GM23248 (cell line): Measurements from ENCODE around the gene SBNO2.

Experiments used
- EZH2 ChIP-seq: fragments of 200-600 bp; sonication (generic); IDR thresholded peaks from 2 replicates; pipeline ENCODE4 v1.6.1; 2018; ENCODE audit warnings: antibody characterized with exemption, mild to moderate bottlenecking; ENCODE audit not compliant: insufficient read depth, poor library complexity, severe bottlenecking
- EZH2phosphoT487 ChIP-seq: fragments of 200-600 bp; sonication (generic); IDR thresholded peaks from 2 replicates; pipeline ENCODE4 v1.6.1; 2018; ENCODE audit warnings: antibody characterized with exemption, moderate library complexity, mild to moderate bottlenecking, low read depth; ENCODE audit not compliant: insufficient read depth

GRCh38 chr19:1134431-1134830, 39.6 kb downstream of the SBNO2 start:
- TF ChIP-seq EZH2phosphoT487 (no peak), EZH2 (no peak)
